Memory B cell (primary cell): ENCODE results near the gene DCLK2.

Experiments used
- ATAC-seq: fragments of 150-1000 bp; cut with Tn5 transposase; 2 replicates; pipeline ENCODE4 v1.10.0; 2021; ENCODE audit warnings: low read depth, mild to moderate bottlenecking, moderate library complexity
- DNase-seq, 2 donors: peaks; one replicate each; pipeline ENCODE4 v3.0.0; 2022; ENCODE audit warnings: low spot score in 2 of 2
- H3K27ac Mint-ChIP-seq: one replicate; pipeline ENCODE4 v1.8.0; 2022; ENCODE audit warnings: mild to moderate bottlenecking, moderate library complexity, mixed read lengths
- H3K27me3 Mint-ChIP-seq: one replicate; pipeline ENCODE4 v1.8.0; 2022; ENCODE audit warnings: mixed read lengths
- H3K36me3 Mint-ChIP-seq: one replicate; pipeline ENCODE4 v1.8.0; 2022; ENCODE audit warnings: mild to moderate bottlenecking, mixed read lengths
- H3K4me1 Mint-ChIP-seq: one replicate; pipeline ENCODE4 v1.8.0; 2022; ENCODE audit warnings: mixed read lengths
- H3K4me3 Mint-ChIP-seq: one replicate; pipeline ENCODE4 v1.8.0; 2022; ENCODE audit warnings: mild to moderate bottlenecking, moderate library complexity, mixed read lengths
- H3K9me3 Mint-ChIP-seq: one replicate; pipeline ENCODE4 v1.8.0; 2022; ENCODE audit warnings: mixed read lengths

Gene DCLK2

DNA sequence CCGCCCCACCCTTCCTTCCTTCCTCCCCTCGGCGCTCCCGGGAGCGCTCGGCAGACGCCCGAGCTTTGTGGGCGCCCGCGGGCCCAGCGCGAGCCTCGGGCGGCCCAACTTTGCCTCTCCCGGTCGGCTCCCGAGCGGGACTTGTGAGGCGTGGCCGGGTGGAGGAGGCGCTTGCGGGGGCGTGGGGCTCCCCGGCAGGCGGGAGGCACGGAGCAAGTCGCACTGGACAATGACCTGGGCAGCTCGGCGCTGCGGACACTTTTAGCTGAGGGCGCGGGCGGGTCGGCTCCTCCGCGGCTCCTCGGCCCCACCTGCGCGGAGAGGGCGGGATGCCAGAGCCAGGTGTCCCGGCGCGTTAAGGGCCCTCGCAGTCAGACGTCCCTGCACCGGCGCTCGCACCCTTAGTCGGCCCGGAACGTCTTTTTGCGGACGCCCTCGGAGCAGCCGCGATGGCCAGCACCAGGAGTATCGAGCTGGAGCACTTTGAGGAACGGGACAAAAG is 385 bp downstream of the DCLK2 start:
- Mint-ChIP-seq H3K9me3 (no peaks in the 10 kb centered on the region), H3K27ac (no peak overlapping the region), H3K4me1 (peaks cover 8% of the 10 kb centered on the region), H3K36me3 (no peaks in the 10 kb centered on the region), H3K4me3 (peak overlapping the region; percentile 85), H3K27me3 (peaks cover 10% of the 10 kb centered on the region)
- peak in 1 of 2 donors; percentile 41 for DNase-seq
- peak; percentile 39 for ATAC-seq

DNA sequence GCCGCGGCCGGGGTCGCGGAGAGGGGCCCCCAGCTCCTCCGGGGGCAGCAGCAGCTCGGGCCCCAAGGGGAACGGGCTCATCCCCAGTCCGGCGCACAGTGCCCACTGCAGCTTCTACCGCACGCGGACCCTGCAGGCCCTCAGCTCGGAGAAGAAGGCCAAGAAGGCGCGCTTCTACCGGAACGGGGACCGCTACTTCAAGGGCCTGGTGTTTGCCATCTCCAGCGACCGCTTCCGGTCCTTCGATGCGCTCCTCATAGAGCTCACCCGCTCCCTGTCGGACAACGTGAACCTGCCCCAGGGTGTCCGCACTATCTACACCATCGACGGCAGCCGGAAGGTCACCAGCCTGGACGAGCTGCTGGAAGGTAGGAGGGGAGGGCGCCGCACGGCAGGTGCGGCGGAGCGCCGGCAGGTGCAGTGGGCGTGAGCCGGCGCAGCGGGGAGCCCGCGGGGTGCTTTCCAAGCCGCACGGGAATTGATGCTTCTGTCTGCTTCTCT is 886 bp downstream of the DCLK2 start:
- Mint-ChIP-seq H3K4me1 (peaks cover 8% of the 10 kb centered on the region), H3K27me3 (peaks cover 10% of the 10 kb centered on the region), H3K27ac (no peak overlapping the region), H3K9me3 (no peaks in the 10 kb centered on the region), H3K4me3 (peak overlapping the region; percentile 85), H3K36me3 (no peaks in the 10 kb centered on the region)
- ATAC-seq: peak; percentile 88
- peak; percentile 50 to 65 for DNase-seq

- Mint-ChIP-seq H3K9me3 (no peaks in the 10 kb centered on the region), H3K4me1 (peaks cover 8% of the 10 kb centered on the region), H3K36me3 (no peaks in the 10 kb centered on the region), H3K27ac (no peak overlapping the region), H3K27me3 (peaks cover 8% of the 10 kb centered on the region), H3K4me3 (no peak overlapping the region)
- ATAC-seq (no peak), DNase-seq (no peak)
These were observed 2.1 kb downstream of the DCLK2 start for GRCh38 chr4:150080337-150080736.

DNA sequence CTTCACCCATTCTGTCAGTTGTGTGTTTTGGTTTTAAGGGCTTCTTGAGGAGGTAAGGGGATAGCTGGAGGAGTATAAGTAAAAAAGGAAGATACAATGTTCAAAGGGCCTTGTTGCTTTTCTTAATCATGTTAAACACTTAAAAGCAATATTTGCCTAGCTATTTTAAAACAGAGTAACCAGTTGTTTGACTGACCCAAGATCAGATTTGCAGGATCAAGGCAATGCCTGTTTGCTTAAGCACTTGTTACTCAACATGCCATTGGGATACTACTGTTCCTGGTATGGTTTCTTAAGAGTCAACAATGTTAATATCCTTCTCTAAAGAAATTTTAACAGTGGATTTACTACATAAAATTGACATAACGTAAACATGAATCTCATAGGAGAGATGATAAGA is 2.6 kb downstream of the DCLK2 start:
- H3K9me3 Mint-ChIP-seq: no peaks in the 10 kb centered on the region
- DNase-seq: no peak
- ATAC-seq: no peak
- H3K36me3 Mint-ChIP-seq: no peaks in the 10 kb centered on the region
- H3K27ac Mint-ChIP-seq: no peak overlapping the region
- peaks cover 8% of the 10 kb centered on the region for H3K4me1 Mint-ChIP-seq
- no peak overlapping the region for H3K4me3 Mint-ChIP-seq
- H3K27me3 Mint-ChIP-seq: peaks cover 8% of the 10 kb centered on the region

GRCh38 chr4:150082241-150082640 is 4.0 kb downstream of the DCLK2 start:
- H3K36me3 Mint-ChIP-seq: no peaks in the 10 kb centered on the region
- no peak for DNase-seq
- H3K4me1 Mint-ChIP-seq: peaks cover 8% of the 10 kb centered on the region
- no peak for ATAC-seq
- no peaks in the 10 kb centered on the region for H3K9me3 Mint-ChIP-seq
- no peak overlapping the region for H3K27ac Mint-ChIP-seq
- peaks cover 5% of the 10 kb centered on the region for H3K27me3 Mint-ChIP-seq
- no peak overlapping the region for H3K4me3 Mint-ChIP-seq

GRCh38 chr4:150087006-150087405 is 8.8 kb downstream of the DCLK2 start:
- no peak overlapping the region for H3K27ac Mint-ChIP-seq
- H3K4me3 Mint-ChIP-seq: no peak overlapping the region
- no peaks in the 10 kb centered on the region for H3K9me3 Mint-ChIP-seq
- no peaks in the 10 kb centered on the region for H3K36me3 Mint-ChIP-seq
- DNase-seq (no peak), ATAC-seq (no peak)
- H3K4me1 Mint-ChIP-seq: peaks cover 6% of the 10 kb centered on the region
- H3K27me3 Mint-ChIP-seq: peaks cover 3% of the 10 kb centered on the region

DNA sequence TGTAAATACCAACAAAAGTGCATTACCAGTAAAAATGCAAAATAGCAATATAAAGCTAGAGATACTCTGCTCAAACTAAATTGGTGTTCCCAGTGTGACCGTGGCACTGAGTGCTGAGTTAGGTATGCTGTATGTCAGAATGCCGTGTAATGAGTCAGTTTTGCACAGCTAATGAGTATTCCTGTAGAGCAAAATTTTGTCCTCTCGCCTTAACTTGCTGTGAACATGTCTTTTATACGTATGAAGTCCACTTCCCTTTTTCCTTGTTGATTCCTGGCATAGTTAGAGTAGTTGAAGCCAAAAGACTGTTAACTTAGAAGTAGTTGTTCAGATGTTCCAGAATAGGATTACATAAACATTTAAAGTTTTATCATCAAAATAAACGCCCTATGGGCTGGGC is 11.5 kb downstream of the DCLK2 start:
- Mint-ChIP-seq H3K9me3 (no peaks in the 10 kb centered on the region), H3K4me1 (no peaks in the 10 kb centered on the region), H3K27ac (no peak overlapping the region), H3K36me3 (no peaks in the 10 kb centered on the region), H3K27me3 (peaks cover 5% of the 10 kb centered on the region), H3K4me3 (no peak overlapping the region)
- ATAC-seq (no peak), DNase-seq (no peak)

GRCh38 chr4:150090836-150091235 is 12.6 kb downstream of the DCLK2 start:
- Mint-ChIP-seq H3K27me3 (peaks cover 5% of the 10 kb centered on the region), H3K36me3 (no peaks in the 10 kb centered on the region), H3K4me3 (no peak overlapping the region), H3K9me3 (no peaks in the 10 kb centered on the region), H3K4me1 (no peaks in the 10 kb centered on the region), H3K27ac (no peak overlapping the region)
- ATAC-seq (no peak), DNase-seq (no peak)

DNA sequence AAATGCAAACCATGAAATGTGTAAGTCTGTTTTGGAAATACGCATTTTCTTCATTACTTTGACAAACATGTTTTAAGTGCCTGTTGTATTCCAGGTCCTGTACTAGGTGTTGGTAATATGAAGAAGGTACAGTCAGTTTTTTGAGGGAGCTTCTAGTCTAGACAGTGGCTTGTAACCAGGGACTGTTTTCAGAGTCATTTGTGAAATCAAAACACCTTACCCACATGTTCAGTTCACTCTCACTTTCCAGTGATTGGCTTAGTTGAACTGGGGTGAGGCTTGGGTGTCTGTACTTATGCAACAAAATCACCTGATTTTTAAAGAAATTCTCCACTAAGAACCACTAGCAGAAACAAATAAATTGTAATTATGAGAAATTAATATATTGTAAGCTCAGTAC is 16.4 kb downstream of the DCLK2 start:
- no peak for ATAC-seq
- Mint-ChIP-seq H3K4me3 (no peak overlapping the region), H3K27ac (no peak overlapping the region), H3K4me1 (no peaks in the 10 kb centered on the region), H3K36me3 (no peaks in the 10 kb centered on the region), H3K9me3 (no peaks in the 10 kb centered on the region), H3K27me3 (peaks cover 5% of the 10 kb centered on the region)
- DNase-seq: no peak

DNA sequence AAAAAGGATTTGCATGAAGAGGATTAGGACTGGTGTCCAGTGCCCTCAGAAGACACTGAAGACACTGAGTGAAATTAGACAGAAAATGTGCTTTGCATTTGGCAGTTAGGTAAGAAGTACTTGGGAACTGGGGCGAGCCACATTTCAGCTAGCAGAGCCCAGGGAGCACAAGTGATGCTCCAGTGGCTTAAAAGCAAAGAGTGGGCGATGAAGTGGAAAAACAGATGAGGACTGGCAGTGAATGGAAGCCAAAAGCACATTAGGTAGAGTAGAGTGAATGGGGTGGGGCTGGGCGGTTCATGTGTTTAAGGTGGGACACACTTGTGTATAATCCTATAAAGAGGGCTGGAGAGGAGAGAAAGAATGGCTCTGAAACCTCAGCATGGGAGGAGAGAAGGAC is 18.4 kb downstream of the DCLK2 start:
- Mint-ChIP-seq H3K27me3 (peaks cover 3% of the 10 kb centered on the region), H3K9me3 (no peaks in the 10 kb centered on the region), H3K27ac (no peak overlapping the region), H3K4me3 (no peak overlapping the region), H3K36me3 (no peaks in the 10 kb centered on the region), H3K4me1 (no peaks in the 10 kb centered on the region)
- ATAC-seq: no peak
- no peak for DNase-seq

DNA sequence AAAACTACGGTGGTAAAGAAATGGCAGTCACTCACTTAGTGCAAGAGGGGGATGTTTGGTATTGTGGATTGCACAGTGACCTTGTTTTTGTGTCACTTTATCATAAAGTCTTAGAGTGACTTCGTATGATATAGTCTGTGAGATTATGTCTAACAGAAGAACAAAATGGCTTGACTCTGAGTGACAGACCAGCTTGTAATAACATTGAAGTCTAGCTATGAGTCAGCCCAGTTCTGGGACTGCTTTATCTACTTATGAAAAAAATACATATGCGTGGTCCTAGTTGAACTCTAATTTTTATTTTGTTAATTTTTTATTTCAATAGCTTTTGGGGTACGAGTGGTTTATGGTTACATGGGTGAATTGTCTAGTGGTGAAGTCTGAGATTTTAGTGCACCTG is 20.0 kb downstream of the DCLK2 start:
- no peak overlapping the region for H3K27ac Mint-ChIP-seq
- ATAC-seq (no peak), DNase-seq (no peak)
- H3K4me1 Mint-ChIP-seq: no peaks in the 10 kb centered on the region
- H3K27me3 Mint-ChIP-seq: peaks cover 3% of the 10 kb centered on the region
- H3K9me3 Mint-ChIP-seq: no peaks in the 10 kb centered on the region
- no peak overlapping the region for H3K4me3 Mint-ChIP-seq
- no peaks in the 10 kb centered on the region for H3K36me3 Mint-ChIP-seq

DNA sequence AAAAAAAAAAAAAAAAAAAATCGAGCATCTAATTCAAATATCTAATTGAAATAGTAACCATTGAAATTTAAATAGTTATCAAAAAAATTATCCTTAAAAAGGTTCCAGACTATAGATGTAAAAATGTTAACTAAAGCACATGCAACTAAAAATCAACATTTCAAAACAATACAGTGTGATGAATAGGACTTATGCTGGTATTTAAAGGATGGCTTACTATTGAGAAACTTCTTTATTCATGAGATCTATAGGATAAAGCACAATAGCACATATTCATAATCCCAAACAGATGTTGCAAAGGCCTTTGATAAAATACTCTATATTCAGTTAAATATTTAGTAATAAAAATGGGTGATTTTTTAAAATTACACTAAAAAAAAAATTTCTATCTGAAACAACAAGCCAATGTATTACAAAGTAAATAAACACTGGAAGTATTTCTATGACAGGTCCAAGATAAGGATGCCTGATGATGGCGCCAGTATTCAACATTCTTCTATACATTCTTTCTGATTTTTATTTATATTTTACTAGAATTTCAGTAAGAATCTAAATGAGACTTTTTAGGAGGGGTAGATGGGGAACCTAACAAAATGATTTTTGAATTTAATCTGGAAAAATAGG is 26.3 kb downstream of the DCLK2 start:
- DNase-seq: no peak

GRCh38 chr4:150106886-150107285 is 28.6 kb downstream of the DCLK2 start:
- H3K27me3 Mint-ChIP-seq: peaks cover 3% of the 10 kb centered on the region
- ATAC-seq: no peak
- DNase-seq: no peak
- H3K4me1 Mint-ChIP-seq: peaks cover 3% of the 10 kb centered on the region
- H3K36me3 Mint-ChIP-seq: no peaks in the 10 kb centered on the region
- H3K4me3 Mint-ChIP-seq: no peak overlapping the region
- no peak overlapping the region for H3K27ac Mint-ChIP-seq
- no peaks in the 10 kb centered on the region for H3K9me3 Mint-ChIP-seq

More for the DNA sequence above, 26.3 kb downstream of the DCLK2 start:
- no peak for ATAC-seq
- H3K36me3 Mint-ChIP-seq: no peaks in the 10 kb centered on the region
- H3K4me1 Mint-ChIP-seq: peaks cover 3% of the 10 kb centered on the region
- H3K4me3 Mint-ChIP-seq: no peak overlapping the region
- H3K27me3 Mint-ChIP-seq: peaks cover 3% of the 10 kb centered on the region
- no peak overlapping the region for H3K27ac Mint-ChIP-seq
- no peaks in the 10 kb centered on the region for H3K9me3 Mint-ChIP-seq

GRCh38 chr4:150108691-150109090 is 30.4 kb downstream of the DCLK2 start:
- Mint-ChIP-seq H3K9me3 (peaks cover 2% of the 10 kb centered on the region), H3K36me3 (no peaks in the 10 kb centered on the region), H3K27ac (no peak overlapping the region), H3K27me3 (peaks cover 3% of the 10 kb centered on the region), H3K4me3 (no peak overlapping the region), H3K4me1 (peaks cover 3% of the 10 kb centered on the region)
- ATAC-seq: no peak
- DNase-seq: no peak

- no peak overlapping the region for H3K27ac Mint-ChIP-seq
- ATAC-seq (no peak), DNase-seq (no peak)
- no peaks in the 10 kb centered on the region for H3K4me1 Mint-ChIP-seq
- H3K27me3 Mint-ChIP-seq: peaks cover 2% of the 10 kb centered on the region
- H3K36me3 Mint-ChIP-seq: no peaks in the 10 kb centered on the region
- H3K4me3 Mint-ChIP-seq: no peak overlapping the region
- peaks cover 6% of the 10 kb centered on the region for H3K9me3 Mint-ChIP-seq
These were observed 36.4 kb downstream of the DCLK2 start for GRCh38 chr4:150114641-150115040.
